Right lobe of liver (tissue), 4 donors: ENCODE data around the gene MEF2C.

Source experiments
- POLR2A ChIP-seq: fragments of 450-650 bp; IDR thresholded peaks from one replicate; pipeline ENCODE4 v1.6.1; 2017; ENCODE audit warnings: antibody characterized with exemption, mild to moderate bottlenecking
- TF ChIP-seq, protein P1 (sequence below), 4 donors: fragments of 200-600 bp in 3 of 4; fragments of 450-650 bp in 1 of 4; IDR thresholded peaks; one replicate each; pipeline versions ENCODE4 v1.5.1 to v1.8.0; 2016 to 2022; ENCODE audit warnings: antibody characterized with exemption in 4 of 4, mild to moderate bottlenecking in 2 of 4
- donor health status: DM: no; HTN: no; CAD: no.
- donor health status: DM: no; HTN: no; CAD: no.
- donor health status: DM: no; HTN: yes; CAD: no.

DNA sequence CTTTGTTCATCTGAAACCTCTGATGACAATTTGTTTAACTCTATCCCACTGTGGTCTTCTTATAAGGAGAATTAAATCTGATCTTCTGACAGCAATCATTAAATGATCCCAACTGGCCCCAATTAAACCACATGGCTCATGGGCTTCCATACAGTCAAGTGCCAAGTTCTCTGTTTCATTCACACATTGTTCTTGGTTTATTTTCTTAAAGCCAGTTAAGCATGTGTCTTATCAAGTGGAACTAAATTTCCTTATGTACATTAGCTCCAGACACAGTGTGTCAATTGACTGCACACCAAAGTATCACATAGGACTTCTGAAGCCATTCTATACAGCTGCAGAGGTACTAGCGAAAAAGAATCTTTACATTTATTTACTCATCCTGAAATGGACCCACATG is 51.2 kb downstream of the MEF2C start:
- no peak for TF ChIP-seq POLR2A
- TF ChIP-seq, protein P1, sequence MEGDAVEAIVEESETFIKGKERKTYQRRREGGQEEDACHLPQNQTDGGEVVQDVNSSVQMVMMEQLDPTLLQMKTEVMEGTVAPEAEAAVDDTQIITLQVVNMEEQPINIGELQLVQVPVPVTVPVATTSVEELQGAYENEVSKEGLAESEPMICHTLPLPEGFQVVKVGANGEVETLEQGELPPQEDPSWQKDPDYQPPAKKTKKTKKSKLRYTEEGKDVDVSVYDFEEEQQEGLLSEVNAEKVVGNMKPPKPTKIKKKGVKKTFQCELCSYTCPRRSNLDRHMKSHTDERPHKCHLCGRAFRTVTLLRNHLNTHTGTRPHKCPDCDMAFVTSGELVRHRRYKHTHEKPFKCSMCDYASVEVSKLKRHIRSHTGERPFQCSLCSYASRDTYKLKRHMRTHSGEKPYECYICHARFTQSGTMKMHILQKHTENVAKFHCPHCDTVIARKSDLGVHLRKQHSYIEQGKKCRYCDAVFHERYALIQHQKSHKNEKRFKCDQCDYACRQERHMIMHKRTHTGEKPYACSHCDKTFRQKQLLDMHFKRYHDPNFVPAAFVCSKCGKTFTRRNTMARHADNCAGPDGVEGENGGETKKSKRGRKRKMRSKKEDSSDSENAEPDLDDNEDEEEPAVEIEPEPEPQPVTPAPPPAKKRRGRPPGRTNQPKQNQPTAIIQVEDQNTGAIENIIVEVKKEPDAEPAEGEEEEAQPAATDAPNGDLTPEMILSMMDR (IDR thresholded peaks at IDR 0.05) = no peak
